ENCODE data around the gene SPAG8.
A peak's percentile ranks its signal among the peaks of the same experiment; 100 is the strongest.

The SPAG8 gene

DNA sequence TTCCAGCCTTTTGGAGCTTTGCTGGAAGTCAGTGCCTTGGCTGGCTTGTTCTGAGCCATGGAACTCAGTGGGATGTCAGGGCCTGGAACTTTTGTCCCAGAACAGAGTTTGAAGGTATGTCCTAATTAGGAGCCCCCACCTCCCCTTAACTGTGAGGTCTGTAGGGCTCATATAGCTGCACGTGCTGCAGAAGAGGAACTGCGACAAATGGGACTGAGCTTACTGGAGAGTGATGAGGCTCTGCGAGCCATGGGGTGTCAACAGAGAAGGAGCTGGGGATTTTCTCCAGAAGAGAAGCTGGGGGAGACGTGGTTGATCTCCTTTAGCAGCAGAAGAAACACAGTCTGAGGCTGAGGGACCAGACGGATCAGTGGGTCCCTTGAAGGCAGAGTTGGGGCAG, 27.9 kb upstream of the SPAG8 start:
- no peak for DNase-seq (ENCODE audit: low spot score)

DNA sequence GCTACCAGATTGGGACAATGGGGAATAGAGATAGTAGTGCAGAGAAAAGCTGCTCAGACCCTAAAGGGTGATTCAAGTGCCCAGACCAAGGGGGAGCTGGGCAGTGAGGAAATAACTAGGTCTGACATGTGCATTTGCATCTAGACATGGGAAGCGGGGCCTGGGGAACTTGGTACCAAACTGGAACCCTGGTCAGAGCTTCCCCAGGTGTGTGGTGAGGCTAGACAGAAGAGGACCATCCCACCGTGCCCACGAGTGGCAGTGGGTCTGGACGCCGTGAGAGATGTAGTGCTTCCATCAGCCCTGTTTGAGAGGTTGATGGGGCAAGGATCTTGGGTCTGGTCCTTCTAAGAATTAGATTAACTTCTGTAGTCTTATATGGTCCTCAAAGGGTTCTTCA, 24.5 kb upstream of the SPAG8 start:
- DNase-seq (ENCODE audit: low spot score): no peak

GRCh38 chr9:35835766-35836165, 23.7 kb upstream of the SPAG8 start:
- DNase-seq (ENCODE audit: low spot score): no peak

DNA sequence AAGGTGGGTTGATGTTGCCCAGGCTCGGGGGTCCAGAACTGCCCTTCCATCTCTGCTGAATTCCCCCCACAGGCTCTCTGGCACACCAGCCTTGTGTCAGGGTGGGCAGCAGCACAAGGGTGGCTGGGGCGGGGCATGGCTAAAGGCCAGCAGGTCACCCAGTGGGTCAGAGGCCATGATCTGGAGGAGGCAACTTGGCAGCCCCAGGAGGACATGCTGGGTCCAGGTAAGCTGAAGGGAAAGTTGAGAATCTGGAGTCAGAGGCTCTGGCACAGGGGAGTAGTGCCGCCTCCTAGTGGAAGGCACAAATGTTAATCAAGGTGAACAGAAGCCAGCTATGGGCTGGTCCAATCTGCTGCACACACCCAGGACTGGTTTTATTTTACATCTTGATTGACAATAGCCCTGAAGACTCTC, 23.2 kb upstream of the SPAG8 start:
- DNase-seq (ENCODE audit: low spot score): peak; percentile 10

DNA sequence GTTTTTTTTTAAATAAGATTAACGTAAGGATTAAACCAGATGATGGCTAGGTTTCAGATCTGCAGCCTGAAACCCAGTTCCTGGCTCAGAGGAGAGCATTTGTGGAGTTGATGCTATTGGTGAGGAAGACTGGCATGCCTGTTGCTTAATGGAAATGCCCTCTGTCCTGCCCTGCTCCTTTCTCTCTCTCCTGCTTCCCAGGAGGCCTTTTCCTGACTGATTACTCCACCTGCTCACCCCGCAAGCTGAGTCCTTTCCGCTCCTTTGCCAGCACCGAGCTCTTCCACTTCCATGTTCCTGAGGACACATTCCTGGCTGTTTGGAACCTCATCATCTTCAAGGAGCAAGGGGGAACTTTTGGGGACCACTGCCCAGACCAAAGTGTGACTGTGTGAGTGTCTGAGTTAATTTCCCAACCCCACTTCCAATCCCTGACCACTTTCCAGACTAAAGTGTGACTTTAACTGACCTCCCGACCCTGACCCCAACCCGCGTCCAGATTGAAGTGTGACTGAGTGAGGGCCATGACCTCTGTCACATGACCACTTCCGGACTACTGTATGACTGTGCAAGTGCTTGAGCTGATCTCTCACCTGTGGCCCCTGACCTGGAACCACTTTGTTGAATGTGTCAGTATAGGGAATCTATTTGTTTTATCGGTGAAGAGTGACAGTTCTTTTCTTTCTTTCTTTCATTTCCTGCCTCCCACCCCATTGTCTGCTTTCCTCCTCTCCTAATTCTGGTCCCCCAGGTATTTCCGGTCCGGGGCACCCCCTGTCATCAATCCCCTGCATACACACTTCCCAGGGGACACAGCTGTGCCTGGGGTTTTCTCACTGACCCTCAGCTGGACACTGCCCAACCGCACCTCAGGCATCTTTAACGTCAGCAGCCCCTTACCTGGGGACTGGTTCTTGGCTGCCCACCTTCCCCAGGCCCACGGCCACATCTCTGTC, 22.5 kb upstream of the SPAG8 start:
- DNase-seq (ENCODE audit: low spot score): no peak

GRCh38 chr9:35832814-35833213, 20.8 kb upstream of the SPAG8 start:
- DNase-seq (ENCODE audit: low spot score): no peak

DNA sequence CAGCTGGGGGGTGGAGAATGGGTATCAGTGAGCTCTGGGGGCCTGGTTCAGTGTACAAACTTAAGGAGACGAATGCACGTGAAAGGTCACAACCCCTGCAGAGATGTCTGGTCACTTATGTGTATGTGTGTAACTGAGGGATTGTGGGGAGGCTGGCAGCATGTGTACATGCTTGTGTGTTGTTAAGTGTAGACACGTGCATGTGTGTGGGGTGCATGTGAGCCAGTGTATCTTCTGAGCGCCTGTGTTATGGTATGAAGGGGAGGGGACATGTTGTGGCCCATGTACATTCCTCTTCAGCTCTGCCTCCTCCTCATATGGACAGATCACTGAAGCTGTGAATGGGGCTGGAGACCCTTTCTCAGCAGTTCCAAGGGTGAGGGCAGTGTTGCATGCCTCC, 19.0 kb upstream of the SPAG8 start:
- no peak for DNase-seq (ENCODE audit: low spot score)

DNA sequence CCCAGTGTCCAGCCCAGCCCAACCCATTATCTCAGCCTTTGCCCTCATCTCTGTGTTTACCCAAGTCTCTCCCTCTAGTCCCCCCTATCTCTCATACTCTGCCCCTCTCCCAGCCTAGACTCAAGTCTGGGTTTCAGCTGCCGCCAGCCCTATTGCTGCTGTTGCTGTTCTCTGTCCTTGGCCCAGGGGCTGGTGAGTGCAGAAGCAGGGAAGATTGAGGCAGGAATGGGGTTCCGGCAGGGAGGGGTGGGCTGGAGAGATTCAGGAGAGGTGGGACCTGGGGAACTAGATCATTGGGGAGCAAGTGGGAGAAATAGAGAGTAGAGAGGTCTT, 17.7 kb upstream of the SPAG8 start:
- DNase-seq (ENCODE audit: low spot score): no peak

GRCh38 chr9:35829084-35829763, 17.2 kb upstream of the SPAG8 start, which contains the start of gene TMEM8B:
Gene TMEM8B, plus strand, starts transcription at chr9:35829228. Its CDS starts 220 bp downstream, at chr9:35829448.
- DNase-seq (ENCODE audit: low spot score): peak; percentile 91

GRCh38 chr9:35828716-35829083, 16.6 kb upstream of the SPAG8 start, which contains the start of gene FAM221B:
Gene FAM221B, minus strand, starts transcription at chr9:35828732. Its CDS starts 2,571 bp downstream, at chr9:35826161.
- peak; percentile 4 for DNase-seq (ENCODE audit: low spot score)

DNA sequence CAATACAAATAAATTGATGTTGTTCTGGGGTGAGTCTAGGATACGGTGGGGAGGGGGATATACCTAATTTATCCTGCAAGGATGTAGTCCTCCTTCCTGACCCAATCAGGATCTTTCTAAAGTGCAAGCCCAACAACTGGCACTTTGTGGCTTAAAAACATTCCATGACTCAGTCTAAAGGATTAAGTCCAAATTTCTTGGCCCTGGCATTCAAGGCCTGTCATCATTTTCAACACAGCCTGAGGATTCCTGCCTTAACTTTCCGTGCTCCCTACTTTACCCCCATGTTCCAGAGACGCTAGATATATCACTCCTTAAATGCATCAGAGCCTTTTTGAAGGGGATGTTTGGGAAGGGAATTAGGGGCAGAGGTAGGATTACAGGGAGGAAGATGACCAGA, 15.4 kb upstream of the SPAG8 start:
- DNase-seq (ENCODE audit: low spot score): no peak

DNA sequence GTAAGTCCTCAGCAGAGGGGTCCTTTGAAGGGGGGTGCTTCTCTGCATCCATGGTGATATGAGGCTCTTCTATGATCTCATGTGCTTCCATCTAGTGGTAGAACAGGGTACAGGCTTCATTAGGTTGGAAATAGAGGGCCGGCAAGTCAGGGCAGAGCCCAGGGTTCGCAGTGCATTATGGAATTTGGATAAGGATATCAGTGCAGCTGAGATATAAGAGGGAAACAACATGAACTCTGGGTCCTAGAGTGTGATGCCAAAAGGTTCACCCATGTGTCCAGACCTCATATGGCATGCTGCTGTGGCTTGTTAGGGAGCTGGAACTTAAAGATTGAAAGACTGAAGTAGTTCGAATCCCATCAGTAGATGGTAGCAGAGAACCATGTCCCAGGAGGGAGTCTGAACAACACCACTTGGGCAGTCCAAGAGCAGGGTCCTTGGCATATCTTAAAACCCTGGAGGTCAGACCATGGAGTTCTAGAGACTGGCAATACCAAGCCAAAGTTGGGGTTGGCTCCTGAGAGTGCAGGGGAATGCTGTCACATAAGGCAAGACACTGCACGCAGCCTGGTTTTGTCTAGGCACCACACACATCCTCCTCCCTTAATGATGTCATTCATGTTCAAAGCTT, 14.1 kb upstream of the SPAG8 start:
- peak; percentile 64 for DNase-seq (ENCODE audit: low spot score)

DNA sequence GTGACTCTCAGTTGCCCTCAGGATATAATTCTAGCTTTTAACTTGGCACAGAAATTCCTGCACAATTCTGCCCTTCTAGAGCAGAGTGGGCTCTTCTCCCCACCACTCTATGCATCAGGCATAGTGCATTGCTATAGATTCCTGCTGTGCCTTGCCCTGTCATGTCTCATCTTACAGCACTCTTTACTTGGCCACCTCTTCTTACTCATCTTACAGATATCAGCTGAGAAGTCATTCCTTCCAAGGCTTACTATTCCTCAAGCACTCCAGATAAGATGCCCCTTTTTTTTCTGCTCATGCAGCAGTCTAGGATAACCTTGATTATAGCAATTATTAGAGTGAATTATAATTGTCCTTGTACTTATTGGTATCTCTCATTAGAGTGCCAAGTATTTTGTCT, 10.9 kb upstream of the SPAG8 start:
- no peak for DNase-seq (ENCODE audit: low spot score)

- DNase-seq (ENCODE audit: low spot score): no peak
Measured at GRCh38 chr9:35820076-35820475, 8.0 kb upstream of the SPAG8 start.

- no peak for DNase-seq (ENCODE audit: low spot score)
Measured at GRCh38 chr9:35818341-35818740, 6.3 kb upstream of the SPAG8 start.

DNA sequence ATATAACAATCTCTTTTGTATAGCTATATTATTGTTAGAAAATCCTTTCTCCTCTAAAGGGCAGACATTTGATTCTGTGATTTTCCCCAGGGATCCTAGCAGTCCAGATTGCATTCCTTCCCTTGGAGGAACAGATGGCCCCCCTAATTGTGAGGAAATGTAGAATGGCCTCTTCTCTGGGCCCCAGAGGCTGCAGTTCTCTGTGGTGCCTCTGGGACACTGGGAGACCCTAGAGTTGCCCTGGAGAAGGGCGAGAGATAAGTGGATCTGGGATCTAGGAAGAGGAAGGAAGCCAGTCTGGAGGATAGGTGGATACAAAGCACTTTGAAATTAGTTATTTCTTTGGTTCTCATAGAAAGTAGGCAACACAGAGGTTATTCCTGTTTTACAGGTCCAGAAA, 4.6 kb upstream of the SPAG8 start:
- no peak for DNase-seq (ENCODE audit: low spot score)

DNA sequence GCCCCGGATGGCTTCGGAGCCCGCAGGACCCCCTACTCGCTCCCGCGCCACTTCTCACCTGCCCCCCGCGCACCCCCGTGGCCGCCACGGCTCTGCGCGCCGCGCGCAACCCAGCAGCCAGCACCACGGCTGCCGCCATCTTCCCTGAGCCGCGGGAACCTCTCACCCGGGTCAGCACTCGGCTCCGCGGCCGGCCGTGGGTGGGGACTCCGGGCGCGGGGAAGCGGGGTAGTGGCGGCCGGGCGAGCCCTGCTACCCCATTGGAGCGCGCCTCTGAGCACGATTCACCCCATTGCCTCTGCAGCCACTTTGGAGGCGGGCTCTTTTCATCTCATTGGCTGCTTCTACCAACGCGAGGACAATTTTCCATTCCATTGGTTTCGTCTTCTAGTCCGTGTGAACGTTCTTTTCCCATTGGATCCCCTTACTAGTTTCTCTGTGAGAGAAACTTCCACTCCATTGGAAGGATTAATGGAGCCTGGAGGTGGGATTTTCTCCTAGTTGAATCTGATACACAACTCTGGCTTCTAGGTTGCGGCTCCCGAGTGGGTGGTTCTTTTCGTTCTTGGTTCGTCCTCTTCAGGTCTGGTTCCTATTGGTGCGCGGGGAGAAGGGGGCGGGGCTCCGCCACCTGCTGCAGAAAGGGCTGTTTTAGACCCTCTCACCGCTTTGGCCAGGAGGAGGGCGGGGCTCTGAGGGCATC, 2.9 kb upstream of the SPAG8 start, which contains the start of gene HINT2:
Gene HINT2, minus strand, starts transcription at position 202 of the 703 bp plus-strand sequence. Its CDS starts 63 bp downstream, at position 139.
- DNase-seq (ENCODE audit: low spot score): peak; percentile 98

- peak; percentile 29 for DNase-seq (ENCODE audit: low spot score)
Measured at GRCh38 chr9:35814106-35814840, 2.2 kb upstream of the SPAG8 start.

GRCh38 chr9:35813434-35814105, 1.5 kb upstream of the SPAG8 start:
- DNase-seq (ENCODE audit: low spot score): no peak

DNA sequence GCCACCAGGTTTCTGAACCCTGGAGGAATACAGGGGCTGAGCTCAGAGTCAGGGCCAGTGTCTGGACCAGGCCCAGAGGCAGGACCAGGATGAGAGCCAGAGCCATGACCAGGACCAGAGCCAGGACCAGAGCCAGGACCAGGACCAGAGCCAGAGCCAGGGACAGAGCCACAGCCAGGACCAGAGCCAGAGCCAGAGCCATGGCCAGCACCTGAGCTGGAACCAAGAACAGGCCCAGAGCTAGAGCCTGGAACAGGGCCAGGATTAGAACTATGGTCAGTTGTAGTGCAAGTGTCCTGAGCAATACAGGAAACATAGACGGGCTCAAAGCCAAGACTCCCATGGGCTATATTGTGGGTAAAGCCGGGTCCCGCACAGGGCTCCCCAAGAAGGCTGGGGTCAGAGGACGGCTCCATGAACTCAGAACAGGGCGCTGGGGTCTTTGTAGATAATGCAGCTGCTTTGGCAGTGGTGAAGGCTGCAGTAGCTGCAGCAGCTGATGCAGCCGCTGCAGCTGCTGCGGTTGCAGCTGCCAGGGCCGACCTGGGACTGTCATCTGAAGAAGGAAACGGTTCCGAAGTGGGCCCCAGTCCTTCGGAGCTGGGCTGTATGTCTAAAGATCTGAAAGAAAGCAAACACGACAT, 559 bp downstream of the SPAG8 start:
- no peak for DNase-seq (ENCODE audit: low spot score)

Data from CD4-positive, alpha-beta T cell treated with Interleukin-2 at 100 ng/mL for 4 hours (primary cell).